Type B pancreatic cell (in vitro differentiated cells): ENCODE results near the gene RORB. TPM values are rescaled to one million over a fixed set of nuclear protein-coding genes. Genes with fewer than 3 reads are reported as not detected.

Source experiments
- DNase-seq: peaks from one replicate; pipeline ENCODE4 v3.0.0; 2021; ENCODE audit warnings: mixed read lengths; ENCODE audit not compliant: unreplicated experiment; ENCODE audit errors: extremely low spot score
- H3K27ac Mint-ChIP-seq: 2 replicates; pipeline ENCODE4 v1.8.0; 2021; ENCODE audit warnings: mild to moderate bottlenecking, mixed read lengths
- H3K27me3 Mint-ChIP-seq: 2 replicates; pipeline ENCODE4 v1.8.0; 2021; ENCODE audit warnings: mixed read lengths
- H3K36me3 Mint-ChIP-seq: 2 replicates; pipeline ENCODE4 v1.8.0; 2021; ENCODE audit warnings: mixed read lengths
- H3K4me1 Mint-ChIP-seq: one replicate; pipeline ENCODE4 v1.8.0; 2021; ENCODE audit warnings: mixed read lengths; ENCODE audit not compliant: unreplicated experiment
- H3K4me3 Mint-ChIP-seq: 2 replicates; pipeline ENCODE4 v1.8.0; 2021; ENCODE audit warnings: mild to moderate bottlenecking, mixed read lengths
- H3K9me3 Mint-ChIP-seq: 2 replicates; pipeline ENCODE4 v1.8.0; 2021; ENCODE audit warnings: mixed read lengths
- CTCF ChIP-seq: fragments of 200-600 bp; sonication (generic); conservative IDR thresholded peaks from 2 replicates; pipeline ENCODE4 v1.5.0; 2021; ENCODE audit warnings: antibody characterized with exemption, mild to moderate bottlenecking
- total RNA-seq: library from RNA; stranded (reverse); gene quantifications from 2 replicates; pipeline ENCODE4 v1.2.1, GENCODE V29; 2021; ENCODE audit warnings: low replicate concordance

Gene RORB
- total RNA-seq, 1 donor from 2014 or later, result 1.7 TPM

- Mint-ChIP-seq H3K27me3 (no peaks in the 10 kb centered on the region), H3K36me3 (no peaks in the 10 kb centered on the region), H3K27ac (no peak overlapping the region), H3K4me1 (no peaks in the 10 kb centered on the region), H3K9me3 (no peaks in the 10 kb centered on the region), H3K4me3 (no peak overlapping the region)
- TF ChIP-seq CTCF, result no peak
- no peak for DNase-seq
Observed at GRCh38 chr9:74711341-74711740, 214.2 kb downstream of the RORB start.

GRCh38 chr9:74718709-74719108 lies 221.6 kb downstream of the RORB start:
- H3K4me3 Mint-ChIP-seq, result no peak overlapping the region
- TF ChIP-seq CTCF, result no peak
- DNase-seq, result no peak

GRCh38 chr9:74719306-74719705 lies 222.2 kb downstream of the RORB start:
- Mint-ChIP-seq H3K4me1 (peaks cover 3% of the 10 kb centered on the region), H3K9me3 (no peaks in the 10 kb centered on the region), H3K4me3 (no peak overlapping the region), H3K27ac (no peak overlapping the region), H3K27me3 (peaks cover 3% of the 10 kb centered on the region), H3K36me3 (no peaks in the 10 kb centered on the region)
- TF ChIP-seq CTCF, result no peak
- DNase-seq, result no peak

More at GRCh38 chr9:74718709-74719108, 221.6 kb downstream of the RORB start:
- no peak overlapping the region for H3K27ac Mint-ChIP-seq
- H3K27me3 Mint-ChIP-seq, result peaks cover 3% of the 10 kb centered on the region
- peaks cover 3% of the 10 kb centered on the region for H3K4me1 Mint-ChIP-seq
- H3K36me3 Mint-ChIP-seq, result no peaks in the 10 kb centered on the region
- no peaks in the 10 kb centered on the region for H3K9me3 Mint-ChIP-seq

- DNase-seq, result no peak
- no peak for TF ChIP-seq CTCF
- no peak overlapping the region for H3K27ac Mint-ChIP-seq
- H3K36me3 Mint-ChIP-seq, result no peaks in the 10 kb centered on the region
- no peaks in the 10 kb centered on the region for H3K9me3 Mint-ChIP-seq
- no peak overlapping the region for H3K4me3 Mint-ChIP-seq
- peaks cover 3% of the 10 kb centered on the region for H3K27me3 Mint-ChIP-seq
- peaks cover 3% of the 10 kb centered on the region for H3K4me1 Mint-ChIP-seq
Observed at GRCh38 chr9:74721696-74722660, 224.8 kb downstream of the RORB start.

GRCh38 chr9:74724317-74724716 lies 227.2 kb downstream of the RORB start:
- Mint-ChIP-seq H3K27me3 (peaks cover 3% of the 10 kb centered on the region), H3K9me3 (no peaks in the 10 kb centered on the region), H3K36me3 (no peaks in the 10 kb centered on the region), H3K4me1 (peaks cover 7% of the 10 kb centered on the region), H3K27ac (no peak overlapping the region), H3K4me3 (no peak overlapping the region)
- DNase-seq, result no peak
- TF ChIP-seq CTCF, result no peak
